ENCODE data around the gene MIAT.

DNA sequence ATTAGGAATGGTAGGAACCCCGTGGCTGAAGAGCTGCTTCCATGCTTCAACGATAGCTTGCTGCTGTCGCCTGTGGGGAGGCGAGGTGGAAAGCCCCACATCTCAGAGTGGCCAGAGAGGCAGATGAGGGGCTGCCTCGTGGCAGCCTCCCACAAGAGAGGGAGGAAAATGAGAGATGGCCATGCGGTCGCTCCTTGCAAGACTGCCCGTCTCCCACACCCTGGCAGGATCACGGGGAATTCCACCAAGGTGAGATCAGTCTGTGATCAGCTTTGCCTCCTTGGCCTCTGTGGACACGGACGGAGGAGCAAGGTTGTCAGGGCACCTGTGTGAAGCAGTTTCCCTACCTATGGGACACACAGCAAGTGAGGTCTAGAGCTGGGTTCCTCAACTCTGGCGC is 32.6 kb upstream of the MIAT start:
- TF ChIP-seq, protein P1, sequence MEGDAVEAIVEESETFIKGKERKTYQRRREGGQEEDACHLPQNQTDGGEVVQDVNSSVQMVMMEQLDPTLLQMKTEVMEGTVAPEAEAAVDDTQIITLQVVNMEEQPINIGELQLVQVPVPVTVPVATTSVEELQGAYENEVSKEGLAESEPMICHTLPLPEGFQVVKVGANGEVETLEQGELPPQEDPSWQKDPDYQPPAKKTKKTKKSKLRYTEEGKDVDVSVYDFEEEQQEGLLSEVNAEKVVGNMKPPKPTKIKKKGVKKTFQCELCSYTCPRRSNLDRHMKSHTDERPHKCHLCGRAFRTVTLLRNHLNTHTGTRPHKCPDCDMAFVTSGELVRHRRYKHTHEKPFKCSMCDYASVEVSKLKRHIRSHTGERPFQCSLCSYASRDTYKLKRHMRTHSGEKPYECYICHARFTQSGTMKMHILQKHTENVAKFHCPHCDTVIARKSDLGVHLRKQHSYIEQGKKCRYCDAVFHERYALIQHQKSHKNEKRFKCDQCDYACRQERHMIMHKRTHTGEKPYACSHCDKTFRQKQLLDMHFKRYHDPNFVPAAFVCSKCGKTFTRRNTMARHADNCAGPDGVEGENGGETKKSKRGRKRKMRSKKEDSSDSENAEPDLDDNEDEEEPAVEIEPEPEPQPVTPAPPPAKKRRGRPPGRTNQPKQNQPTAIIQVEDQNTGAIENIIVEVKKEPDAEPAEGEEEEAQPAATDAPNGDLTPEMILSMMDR (IDR thresholded peaks at IDR 0.05; ENCODE audit: low read depth, low read length, missing input control), result no peak
- TF ChIP-seq JUND (IDR thresholded peaks at IDR 0.05), result no peak
- no peak for TF ChIP-seq RAD21 (IDR thresholded peaks at IDR 0.05)
- TF ChIP-seq RXRA (IDR thresholded peaks at IDR 0.05), result no peak
- TF ChIP-seq, protein P2, sequence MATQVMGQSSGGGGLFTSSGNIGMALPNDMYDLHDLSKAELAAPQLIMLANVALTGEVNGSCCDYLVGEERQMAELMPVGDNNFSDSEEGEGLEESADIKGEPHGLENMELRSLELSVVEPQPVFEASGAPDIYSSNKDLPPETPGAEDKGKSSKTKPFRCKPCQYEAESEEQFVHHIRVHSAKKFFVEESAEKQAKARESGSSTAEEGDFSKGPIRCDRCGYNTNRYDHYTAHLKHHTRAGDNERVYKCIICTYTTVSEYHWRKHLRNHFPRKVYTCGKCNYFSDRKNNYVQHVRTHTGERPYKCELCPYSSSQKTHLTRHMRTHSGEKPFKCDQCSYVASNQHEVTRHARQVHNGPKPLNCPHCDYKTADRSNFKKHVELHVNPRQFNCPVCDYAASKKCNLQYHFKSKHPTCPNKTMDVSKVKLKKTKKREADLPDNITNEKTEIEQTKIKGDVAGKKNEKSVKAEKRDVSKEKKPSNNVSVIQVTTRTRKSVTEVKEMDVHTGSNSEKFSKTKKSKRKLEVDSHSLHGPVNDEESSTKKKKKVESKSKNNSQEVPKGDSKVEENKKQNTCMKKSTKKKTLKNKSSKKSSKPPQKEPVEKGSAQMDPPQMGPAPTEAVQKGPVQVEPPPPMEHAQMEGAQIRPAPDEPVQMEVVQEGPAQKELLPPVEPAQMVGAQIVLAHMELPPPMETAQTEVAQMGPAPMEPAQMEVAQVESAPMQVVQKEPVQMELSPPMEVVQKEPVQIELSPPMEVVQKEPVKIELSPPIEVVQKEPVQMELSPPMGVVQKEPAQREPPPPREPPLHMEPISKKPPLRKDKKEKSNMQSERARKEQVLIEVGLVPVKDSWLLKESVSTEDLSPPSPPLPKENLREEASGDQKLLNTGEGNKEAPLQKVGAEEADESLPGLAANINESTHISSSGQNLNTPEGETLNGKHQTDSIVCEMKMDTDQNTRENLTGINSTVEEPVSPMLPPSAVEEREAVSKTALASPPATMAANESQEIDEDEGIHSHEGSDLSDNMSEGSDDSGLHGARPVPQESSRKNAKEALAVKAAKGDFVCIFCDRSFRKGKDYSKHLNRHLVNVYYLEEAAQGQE (IDR thresholded peaks at IDR 0.05), result no peak
- TF ChIP-seq, protein P3, sequence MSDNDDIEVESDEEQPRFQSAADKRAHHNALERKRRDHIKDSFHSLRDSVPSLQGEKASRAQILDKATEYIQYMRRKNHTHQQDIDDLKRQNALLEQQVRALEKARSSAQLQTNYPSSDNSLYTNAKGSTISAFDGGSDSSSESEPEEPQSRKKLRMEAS (IDR thresholded peaks at IDR 0.05), result no peak
- TF ChIP-seq SP1 (IDR thresholded peaks at IDR 0.05), result no peak
- no peak for TF ChIP-seq HNF4G (IDR thresholded peaks at IDR 0.05)
- no peak for TF ChIP-seq GABPA (IDR thresholded peaks at IDR 0.05 in 1 of 2, conservative IDR thresholded peaks at IDR 0.05 in 1 of 2)
- no peak for TF ChIP-seq EGR1 (IDR thresholded peaks at IDR 0.05; ENCODE audit: low read depth in 2 of 2)
